ENCODE data around the gene GAB3.
A peak's percentile ranks its signal among the peaks of the same experiment; 100 is the strongest.

Gene GAB3

GRCh38 chrX:154750301-154751202, at the start of gene GAB3:
Gene GAB3, minus strand, starts transcription at chrX:154751077. Its CDS starts 52 bp downstream, at chrX:154751025.
- DNase-seq, result peak; percentile 8

GRCh38 chrX:154799556-154800348, 48.9 kb upstream of the GAB3 start:
- no peak for DNase-seq

DNA sequence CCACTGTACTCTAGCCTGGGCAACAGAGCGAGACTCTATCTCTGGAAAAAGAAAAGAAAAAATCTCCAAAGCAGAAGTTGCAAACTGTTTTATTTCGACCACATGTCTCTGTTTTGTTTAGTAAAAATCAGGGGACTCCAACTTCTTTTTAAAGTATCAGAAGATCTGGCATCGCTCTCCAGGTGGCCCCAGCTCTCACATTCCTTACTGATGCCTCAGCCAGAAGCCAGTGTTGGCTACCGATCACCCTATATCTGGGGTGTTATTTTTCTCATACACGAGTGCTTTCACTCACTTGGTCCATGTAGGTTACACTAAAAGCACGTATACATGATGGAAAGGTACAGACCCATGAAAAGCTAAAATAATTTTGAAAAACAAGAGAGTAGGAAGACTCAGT, 46.1 kb upstream of the GAB3 start:
- no peak for DNase-seq

GRCh38 chrX:154795016-154795415, 44.1 kb upstream of the GAB3 start:
- no peak for DNase-seq

- no peak for DNase-seq
Measured at GRCh38 chrX:154793084-154793795, 42.4 kb upstream of the GAB3 start.

- no peak for DNase-seq
Measured at GRCh38 chrX:154791939-154792338, 41.1 kb upstream of the GAB3 start.

DNA sequence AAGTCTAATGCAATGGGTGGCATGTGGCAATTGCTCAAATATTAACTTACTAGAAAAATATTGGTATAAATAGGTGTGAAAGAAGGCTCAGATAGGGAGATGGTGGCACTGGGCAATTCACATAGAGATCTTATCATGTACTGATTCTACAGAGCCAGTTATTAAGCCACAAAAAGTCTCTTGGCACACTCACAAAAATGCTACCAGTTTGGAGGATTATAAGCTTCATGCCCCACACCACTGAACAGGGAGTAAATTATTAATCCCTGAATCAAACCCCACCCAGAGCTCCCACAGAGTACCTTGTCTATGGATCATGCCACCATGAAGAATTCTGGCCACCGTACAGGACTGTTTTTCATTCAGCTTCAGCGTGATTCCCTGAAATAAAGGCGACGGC, 40.6 kb upstream of the GAB3 start:
- DNase-seq, result no peak

- DNase-seq, result no peak
Measured at GRCh38 chrX:154785716-154786115, 34.8 kb upstream of the GAB3 start.

- DNase-seq, result no peak
Measured at GRCh38 chrX:154784149-154784995, 33.5 kb upstream of the GAB3 start.

DNA sequence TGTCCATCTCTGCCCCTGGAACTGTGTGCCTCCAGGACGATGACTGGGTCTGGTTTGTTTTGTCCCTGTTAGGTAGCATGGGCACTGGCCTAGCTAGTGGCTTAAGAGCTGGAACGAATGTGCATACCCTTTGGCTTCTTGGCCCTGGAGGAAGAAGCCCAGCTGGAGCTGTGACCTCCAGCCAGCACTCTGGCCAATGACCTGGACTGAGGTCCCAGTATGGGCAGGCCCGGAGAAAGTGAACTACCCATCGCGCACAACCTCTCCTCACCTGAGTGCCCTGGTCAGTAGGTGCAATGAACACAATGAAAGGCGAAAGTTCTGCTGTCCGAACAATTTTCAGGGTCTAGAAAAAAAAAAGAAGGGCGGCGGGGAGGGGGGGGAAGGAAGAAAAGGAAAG, 30.1 kb upstream of the GAB3 start:
- DNase-seq, result no peak

- peak; percentile 68 for DNase-seq
Measured at GRCh38 chrX:154779261-154779660, 28.4 kb upstream of the GAB3 start.

- DNase-seq, result no peak
Measured at GRCh38 chrX:154776753-154777152, 25.9 kb upstream of the GAB3 start.

DNA sequence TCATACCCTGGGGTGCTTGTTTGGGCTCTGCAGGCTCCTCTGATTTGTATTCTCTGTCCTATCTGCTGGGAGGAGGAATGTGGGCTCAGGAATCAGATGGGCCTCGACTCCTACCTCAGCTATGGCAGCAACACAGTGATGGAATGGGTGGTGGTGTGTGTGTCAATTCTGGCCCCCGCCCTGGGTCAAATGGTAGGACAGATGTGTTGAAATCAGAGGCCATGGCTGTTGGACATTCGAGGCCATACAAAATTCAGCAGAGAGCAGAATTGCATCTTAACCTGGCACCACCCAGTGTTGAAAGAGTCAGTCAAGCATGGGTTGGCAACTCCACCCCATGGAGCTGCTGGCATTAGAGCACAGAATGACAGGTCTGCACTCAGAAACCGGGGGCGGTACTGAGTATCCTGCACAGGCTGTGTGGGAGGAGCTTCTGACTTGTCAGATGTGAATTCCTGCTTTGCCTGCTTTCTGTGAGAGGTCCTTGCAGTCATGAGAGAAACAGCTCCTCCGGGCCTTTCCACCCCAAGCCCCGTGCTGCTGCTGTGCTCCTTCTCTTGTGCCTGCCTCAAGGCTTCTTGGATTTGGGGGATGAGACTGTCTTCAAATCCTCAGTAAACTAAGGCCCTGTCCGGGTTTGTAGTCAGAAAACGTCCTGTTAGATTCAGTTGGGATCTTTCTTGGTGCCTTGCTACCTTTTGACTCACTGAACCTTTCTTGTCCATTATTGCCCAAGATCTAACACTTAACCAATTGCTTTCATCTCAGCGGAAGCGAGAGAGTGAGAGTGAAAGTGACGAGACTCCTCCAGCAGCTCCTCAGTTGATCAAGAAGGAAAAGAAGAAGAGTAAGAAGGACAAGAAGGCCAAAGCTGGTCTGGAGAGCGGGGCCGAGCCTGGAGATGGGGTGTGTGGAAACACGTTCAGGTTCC, 24.8 kb upstream of the GAB3 start:
- no peak for DNase-seq

DNA sequence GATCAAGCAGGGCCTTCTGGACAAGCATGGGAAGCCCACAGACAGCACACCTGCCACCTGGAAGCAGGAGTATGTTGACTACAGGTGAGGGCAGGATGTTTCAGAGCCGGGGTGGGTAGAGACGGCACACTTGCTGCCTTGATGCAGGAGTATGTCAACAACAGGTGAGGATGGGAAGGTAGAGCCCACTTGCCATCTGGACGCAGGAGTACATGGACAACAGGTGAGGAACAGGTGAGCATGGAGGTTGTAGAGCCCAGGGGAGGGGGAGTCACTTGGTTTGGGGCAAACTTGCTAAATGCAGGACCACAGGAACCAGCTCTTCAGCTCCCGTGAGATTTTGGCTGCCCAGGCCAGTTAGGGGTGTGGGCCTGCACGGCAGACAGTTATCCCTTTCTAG, 23.7 kb upstream of the GAB3 start:
- no peak for DNase-seq

DNA sequence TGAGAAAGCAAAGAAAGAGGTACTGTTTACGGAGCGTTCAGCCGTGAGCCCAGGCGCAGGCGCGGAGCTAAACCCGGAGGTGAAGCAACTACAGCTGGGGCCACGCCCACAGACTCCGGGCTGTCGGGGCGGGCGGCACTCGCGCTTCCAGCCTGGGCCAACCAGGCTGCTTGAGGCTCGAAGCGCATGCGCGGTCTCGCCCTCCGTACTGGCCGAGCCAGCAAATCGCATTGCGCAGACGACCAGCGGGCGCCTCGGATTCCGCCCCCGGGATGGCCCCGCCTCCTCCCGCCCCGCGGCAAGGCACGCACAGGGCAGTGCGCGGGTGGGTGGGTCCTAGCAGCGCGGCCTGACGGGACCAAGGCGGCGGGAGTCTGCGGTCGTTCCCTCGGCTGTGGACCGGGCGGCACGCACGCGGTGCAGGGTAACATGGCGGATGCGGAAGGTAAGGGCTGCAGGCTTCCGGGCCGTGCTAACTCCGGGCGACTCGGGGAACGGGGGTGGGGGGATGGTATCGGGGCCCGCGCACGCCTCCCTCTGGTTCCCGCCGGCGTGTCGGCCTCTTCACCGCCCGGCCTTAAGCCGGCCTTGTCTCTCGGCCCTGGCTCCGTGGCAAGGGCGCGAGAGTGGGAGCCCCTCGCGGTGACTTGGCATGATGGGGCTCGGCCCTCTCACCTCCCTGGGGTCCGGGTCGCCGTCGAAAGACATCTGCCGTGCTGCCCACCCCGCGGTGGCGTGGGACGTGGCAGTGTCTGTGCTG, 11.8 kb upstream of the GAB3 start, which contains the start of gene DKC1:
TSS of gene DKC1 (plus strand) at position 328 of the 760 bp plus-strand sequence. CDS start at position 430, 102 bp downstream.
- DNase-seq, result peak; percentile 93

GRCh38 chrX:154761977-154762536, 11.2 kb upstream of the GAB3 start:
- peak; percentile 28 for DNase-seq

GRCh38 chrX:154758696-154759095, 7.8 kb upstream of the GAB3 start:
- no peak for DNase-seq

DNA sequence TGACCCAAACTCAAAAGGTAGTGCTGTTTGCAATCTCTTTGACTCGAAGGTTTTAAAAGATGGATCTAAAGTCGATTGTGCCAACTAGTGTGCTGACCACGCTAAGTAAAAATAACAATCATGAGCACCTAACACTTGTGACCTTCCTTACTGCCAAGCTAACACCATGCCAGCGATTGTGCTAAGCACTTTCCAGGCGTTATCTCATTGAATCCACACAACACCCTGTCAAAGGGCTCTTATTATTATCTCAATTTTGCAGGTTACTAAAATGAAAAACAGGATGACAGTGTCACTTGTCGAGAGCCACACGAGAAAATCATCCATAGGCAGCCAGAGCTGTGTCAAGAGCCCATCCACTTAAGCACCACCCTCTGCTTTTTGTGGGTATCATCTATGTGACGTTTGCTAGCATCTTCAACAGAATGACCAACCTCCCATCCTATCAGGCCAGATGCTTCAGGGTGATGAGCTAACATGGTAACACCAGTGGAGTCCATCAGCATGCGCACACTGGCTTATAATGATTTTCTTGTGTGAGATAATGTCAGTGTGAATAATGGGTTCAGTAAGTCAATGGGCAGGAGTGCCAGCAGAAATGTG, 893 bp upstream of the GAB3 start:
- DNase-seq, result no peak

DNA sequence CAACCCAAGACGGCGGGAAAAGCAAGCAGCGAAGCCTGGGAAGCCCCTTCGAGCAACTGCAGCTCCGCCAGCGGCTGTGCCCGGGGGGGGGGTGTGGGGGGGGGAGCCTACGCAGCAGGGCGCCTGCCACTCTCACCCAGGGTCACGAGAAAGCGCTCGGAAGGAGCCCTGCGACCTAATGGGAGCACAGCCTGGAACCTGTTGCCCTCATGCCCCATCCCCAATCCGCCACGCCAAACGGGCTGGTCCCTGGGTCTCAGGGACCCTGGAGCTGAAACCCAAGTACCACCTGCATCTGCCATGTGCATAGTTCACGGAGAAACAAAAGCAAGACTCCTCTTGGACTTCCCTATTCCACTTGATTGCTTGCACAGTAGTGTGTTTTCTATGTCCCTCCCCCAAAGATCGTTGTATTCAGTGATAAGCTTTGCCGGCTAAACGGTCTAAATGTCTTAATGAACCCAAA, 359 bp upstream of the GAB3 start:
- no peak for DNase-seq

All from fibroblast of skin of right biceps (primary cell).